PC-3 (cell line): ENCODE data around the gene MTCL1. TPM values are rescaled to one million over a fixed set of nuclear protein-coding genes. Genes with fewer than 3 reads are reported as not detected.

ENCODE experiments used
- ATAC-seq: fragments of 200-7000 bp; cut with Tn5 transposase; 2 replicates; pipeline ENCODE4 v1.9.1; 2020; ENCODE audit warnings: mild to moderate bottlenecking, moderate library complexity
- BruUV-seq: library from RNA; stranded (reverse); fragments of 400-500 nt; replicated peaks from 2 replicates; lab custom pipeline; 2021; lab: Mats Ljungman, UMichigan
- CTCF ChIA-PET: fragments of 300-600 bp; sonication (Branson Sonifier 250); formaldehyde crosslinking; loops from one replicate; lab custom pipeline; 2022; ENCODE audit warnings: antibody characterized with exemption; lab: Charles Lee
- POLR2A ChIA-PET: fragments of 300-600 bp; sonication (Branson Sonifier 250); formaldehyde crosslinking; loops from one replicate; lab custom pipeline; 2022; ENCODE audit warnings: antibody characterized with exemption; ENCODE audit not compliant: unreplicated experiment; lab: Charles Lee
- DNase-seq: peaks from one replicate; pipeline ENCODE4 v3.0.0-alpha.2; 2015
- H2AFZ ChIP-seq: fragments of 300-600 bp; sonication (generic); 2 replicates; pipeline ENCODE4 v1.6.0; 2016; ENCODE audit warnings: antibody characterized with exemption, low read length
- H3F3A ChIP-seq: fragments of 300-600 bp; sonication (generic); one replicate; pipeline ENCODE4 v1.6.0; 2017; ENCODE audit warnings: antibody characterized with exemption, low read length, control low read depth, mild to moderate bottlenecking; ENCODE audit not compliant: unreplicated experiment
- H3K27ac ChIP-seq: fragments of 300-600 bp; sonication (generic); 2 replicates; pipeline ENCODE4 v1.5.1; 2016; ENCODE audit warnings: mild to moderate bottlenecking, low read length
- H3K27me3 ChIP-seq: fragments of 300-600 bp; sonication (generic); 2 replicates; pipeline ENCODE4 v1.6.1; 2016; ENCODE audit warnings: low read length, mixed read lengths
- H3K36me3 ChIP-seq: fragments of 300-600 bp; sonication (generic); 2 replicates; pipeline ENCODE4 v1.6.1; 2016; ENCODE audit warnings: low read depth, mixed run types, low read length, mixed read lengths
- H3K4me1 ChIP-seq: fragments of 300-600 bp; sonication (generic); 2 replicates; pipeline ENCODE4 v1.5.1; 2016; ENCODE audit warnings: low read length; ENCODE audit not compliant: insufficient read depth
- H3K4me2 ChIP-seq: fragments of 300-600 bp; sonication (generic); 2 replicates; pipeline ENCODE4 v1.6.0; 2016; ENCODE audit warnings: low read length
- H3K4me3 ChIP-seq: fragments of 300-600 bp; sonication (generic); 2 replicates; pipeline ENCODE4 v1.5.1; 2016; ENCODE audit warnings: mild to moderate bottlenecking, low read length, mixed read lengths
- H3K79me2 ChIP-seq: fragments of 300-600 bp; sonication (generic); 2 replicates; pipeline ENCODE4 v1.6.1; 2017; ENCODE audit warnings: low read length, mixed read lengths
- H3K9ac ChIP-seq: fragments of 300-600 bp; sonication (generic); 2 replicates; pipeline ENCODE4 v1.6.0; 2016; ENCODE audit warnings: mild to moderate bottlenecking, low read length
- H3K9me2 ChIP-seq: fragments of 300-600 bp; sonication (generic); replicated peaks from 2 replicates; pipeline ENCODE4 v1.6.1; 2016; ENCODE audit warnings: mixed run types, low read length, mixed read lengths
- H3K9me3 ChIP-seq: fragments of 300-600 bp; sonication (generic); 2 replicates; pipeline ENCODE4 v1.6.1; 2016; ENCODE audit warnings: low read length, mixed read lengths
- H4K20me1 ChIP-seq: fragments of 300-600 bp; sonication (generic); 2 replicates; pipeline ENCODE4 v1.6.1; 2016; ENCODE audit warnings: low read length, mixed read lengths
- EZH2 ChIP-seq: fragments of 300-600 bp; sonication (generic); IDR thresholded peaks from one replicate; pipeline ENCODE4 v1.6.1; 2017; ENCODE audit warnings: antibody characterized with exemption, mild to moderate bottlenecking, low read length; ENCODE audit not compliant: unreplicated experiment
- EZH2phosphoT487 ChIP-seq: fragments of 300-600 bp; sonication (generic); IDR thresholded peaks from 2 replicates; pipeline ENCODE4 v1.6.1; 2018; ENCODE audit warnings: mild to moderate bottlenecking, antibody characterized with exemption, low read length, borderline replicate concordance
- intact Hi-C: fragments of 100-400 bp; cut with micrococcal nuclease; formaldehyde crosslinking; loops from 2 replicates; pipeline ENCODE4 v1.9.0; 2023
- total RNA-seq: library from RNA; depleted of rRNA; stranded (reverse); fragments of >200 nt; gene quantifications from 2 replicates; pipeline ENCODE4 v1.2.3, GENCODE V29; 2014
- TF ChIP-seq, protein P1 (sequence below): fragments of 300-600 bp; sonication (generic); conservative IDR thresholded peaks from 2 replicates; pipeline ENCODE4 v1.5.1; 2017; ENCODE audit warnings: antibody characterized with exemption, low read depth, mild to moderate bottlenecking, low read length

MTCL1 gene
- total RNA-seq, 1 experiment from 2014 or later: 33.1 TPM

DNA sequence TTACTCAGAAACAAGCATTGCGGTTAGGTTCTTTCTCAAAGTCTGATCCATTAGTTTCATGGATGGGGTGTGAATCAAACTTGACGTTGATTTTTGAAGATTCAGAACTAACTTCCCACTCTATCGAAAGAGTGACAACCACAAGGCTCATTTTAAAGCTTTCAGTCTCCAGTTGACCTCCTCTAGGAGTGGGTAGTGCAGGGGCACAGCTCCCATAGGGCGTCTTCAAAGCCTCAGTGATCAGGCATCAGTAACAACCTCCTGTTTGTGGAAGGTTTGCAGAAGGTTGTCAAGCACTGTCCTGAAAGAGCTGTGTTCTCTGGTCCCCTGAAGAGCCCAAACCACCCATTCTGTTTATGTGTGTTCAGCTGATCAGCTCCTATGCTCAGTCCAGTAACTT, 10.2 kb downstream of the MTCL1 start:
- ATAC-seq: no peak
- TF ChIP-seq EZH2 (no peak), EZH2phosphoT487 (no peak)
- TF ChIP-seq, protein P1, sequence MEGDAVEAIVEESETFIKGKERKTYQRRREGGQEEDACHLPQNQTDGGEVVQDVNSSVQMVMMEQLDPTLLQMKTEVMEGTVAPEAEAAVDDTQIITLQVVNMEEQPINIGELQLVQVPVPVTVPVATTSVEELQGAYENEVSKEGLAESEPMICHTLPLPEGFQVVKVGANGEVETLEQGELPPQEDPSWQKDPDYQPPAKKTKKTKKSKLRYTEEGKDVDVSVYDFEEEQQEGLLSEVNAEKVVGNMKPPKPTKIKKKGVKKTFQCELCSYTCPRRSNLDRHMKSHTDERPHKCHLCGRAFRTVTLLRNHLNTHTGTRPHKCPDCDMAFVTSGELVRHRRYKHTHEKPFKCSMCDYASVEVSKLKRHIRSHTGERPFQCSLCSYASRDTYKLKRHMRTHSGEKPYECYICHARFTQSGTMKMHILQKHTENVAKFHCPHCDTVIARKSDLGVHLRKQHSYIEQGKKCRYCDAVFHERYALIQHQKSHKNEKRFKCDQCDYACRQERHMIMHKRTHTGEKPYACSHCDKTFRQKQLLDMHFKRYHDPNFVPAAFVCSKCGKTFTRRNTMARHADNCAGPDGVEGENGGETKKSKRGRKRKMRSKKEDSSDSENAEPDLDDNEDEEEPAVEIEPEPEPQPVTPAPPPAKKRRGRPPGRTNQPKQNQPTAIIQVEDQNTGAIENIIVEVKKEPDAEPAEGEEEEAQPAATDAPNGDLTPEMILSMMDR: no peak
- Histone ChIP-seq H3F3A (no peaks in the 10 kb centered on the region), H2AFZ (no peak overlapping the region), H3K27ac (no peak overlapping the region), H4K20me1 (0 out of 2 replicates have a peak, but pooled peaks cover 3% of the 10 kb centered on the region), H3K27me3 (no peaks in the 10 kb centered on the region), H3K9me2 (no peaks in the 10 kb centered on the region), H3K4me2 (no peak overlapping the region), H3K4me3 (no peak overlapping the region), H3K79me2 (peaks cover 77% of the 10 kb centered on the region), H3K9me3 (no peaks in the 10 kb centered on the region), H3K36me3 (peaks cover 13% of the 10 kb centered on the region), H3K4me1 (no peaks in the 10 kb centered on the region), H3K9ac (no peak overlapping the region)
- ChIA-PET POLR2A (no interaction called here), CTCF (no interaction called here)
- no peak for DNase-seq
- BruUV-seq: no TSS peak
- intact Hi-C loops: no loop called here

DNA sequence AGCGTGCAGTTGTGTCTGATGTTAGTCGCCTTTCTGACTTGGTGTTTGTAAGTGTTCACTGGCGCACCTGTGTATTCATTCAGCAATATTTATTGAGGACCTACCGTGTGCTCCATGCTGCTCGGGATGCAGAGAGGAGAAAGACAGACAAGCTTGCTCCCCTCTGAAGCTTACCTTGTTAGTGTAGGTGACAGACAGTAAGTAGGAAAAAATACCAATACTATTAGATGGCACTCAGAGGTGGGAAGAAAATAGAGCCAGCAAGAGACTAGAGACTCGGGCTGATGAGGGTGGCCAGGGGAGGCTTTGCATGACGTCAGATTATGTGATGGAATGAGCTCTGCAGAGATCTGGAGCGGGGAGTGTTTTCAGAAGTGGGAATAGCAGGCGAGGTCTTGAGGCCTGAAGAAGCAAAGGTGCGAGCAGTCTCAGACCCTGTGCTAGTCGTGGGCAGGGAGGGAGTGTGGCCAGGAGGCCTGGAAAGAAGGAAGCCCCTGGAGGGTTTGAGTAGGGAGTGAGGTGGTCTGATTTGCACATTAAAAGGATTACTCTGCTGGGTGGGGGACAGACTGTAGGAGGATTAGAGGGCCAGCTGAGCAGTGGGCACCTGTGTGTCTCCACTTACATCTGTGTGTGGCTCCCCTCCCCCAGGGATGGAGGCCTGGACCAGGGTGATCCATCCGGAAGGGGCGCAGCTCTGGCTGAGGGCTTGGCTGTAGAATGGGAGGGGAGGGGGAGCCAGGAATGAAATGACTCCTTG, 11.8 kb downstream of the MTCL1 start:
- DNase-seq: no peak
- CTCF ChIA-PET: no interaction called here

More for the DNA sequence above, 11.8 kb downstream of the MTCL1 start:
- H3K36me3 ChIP-seq: peaks cover 18% of the 10 kb centered on the region
- peaks cover 77% of the 10 kb centered on the region for H3K79me2 ChIP-seq
- POLR2A ChIA-PET: no interaction called here
- no peak overlapping the region for H3K9ac ChIP-seq
- 0 out of 2 replicates have a peak, but pooled peaks cover 3% of the 10 kb centered on the region for H4K20me1 ChIP-seq
- H3K27ac ChIP-seq: no peak overlapping the region
- H3F3A ChIP-seq: no peaks in the 10 kb centered on the region
- no peak overlapping the region for H3K4me3 ChIP-seq
- peaks cover 8% of the 10 kb centered on the region; the same call in 1 of the 2 replicates for H3K4me1 ChIP-seq
- TF ChIP-seq, protein P1: no peak
- no peak for TF ChIP-seq EZH2phosphoT487
- no peak for TF ChIP-seq EZH2
- H3K27me3 ChIP-seq: no peaks in the 10 kb centered on the region
- intact Hi-C loops: no loop called here
- ATAC-seq: no peak
- H2AFZ ChIP-seq: no peak overlapping the region
- H3K4me2 ChIP-seq: no peak overlapping the region
- BruUV-seq: no TSS peak
- H3K9me2 ChIP-seq: no peaks in the 10 kb centered on the region
- H3K9me3 ChIP-seq: no peaks in the 10 kb centered on the region
